Lower leg skin (tissue), 3 donors: ENCODE measurements around the gene OR10P1.

Experiments
- POLR2A ChIP-seq, 2 donors: fragments of 450-650 bp; IDR thresholded peaks; one replicate each; pipeline ENCODE4 v1.6.1; 2016 to 2017; ENCODE audit warnings: antibody characterized with exemption in 2 of 2, mild to moderate bottlenecking in 1 of 2, moderate library complexity in 1 of 2
- TF ChIP-seq, protein P1 (sequence below), 3 donors: fragments of 450-650 bp; IDR thresholded peaks; one replicate each; pipeline ENCODE4 v1.5.1; 2016; ENCODE audit warnings: antibody characterized with exemption in 3 of 3, mild to moderate bottlenecking in 3 of 3, moderate library complexity in 2 of 3

DNA sequence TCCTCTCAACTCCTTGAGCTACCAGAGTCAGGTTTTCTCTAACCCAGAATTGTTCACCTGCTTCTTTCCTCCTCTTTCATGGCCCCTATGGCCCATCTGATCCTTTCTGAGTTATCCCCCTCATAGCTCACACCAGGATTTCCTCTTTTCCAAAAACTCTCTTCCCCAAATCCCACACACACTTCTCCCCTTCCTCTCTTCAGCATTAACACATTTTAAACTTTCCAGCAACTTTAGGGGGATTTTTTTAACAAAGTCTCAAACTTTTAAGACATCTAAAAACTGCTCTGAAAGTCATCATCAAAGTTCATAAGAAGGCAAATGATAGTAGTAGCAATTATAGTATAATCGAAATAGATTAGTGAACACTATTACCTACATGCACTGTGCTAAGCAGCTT, 7.9 kb downstream of the OR10P1 start:
- TF ChIP-seq, protein P1, sequence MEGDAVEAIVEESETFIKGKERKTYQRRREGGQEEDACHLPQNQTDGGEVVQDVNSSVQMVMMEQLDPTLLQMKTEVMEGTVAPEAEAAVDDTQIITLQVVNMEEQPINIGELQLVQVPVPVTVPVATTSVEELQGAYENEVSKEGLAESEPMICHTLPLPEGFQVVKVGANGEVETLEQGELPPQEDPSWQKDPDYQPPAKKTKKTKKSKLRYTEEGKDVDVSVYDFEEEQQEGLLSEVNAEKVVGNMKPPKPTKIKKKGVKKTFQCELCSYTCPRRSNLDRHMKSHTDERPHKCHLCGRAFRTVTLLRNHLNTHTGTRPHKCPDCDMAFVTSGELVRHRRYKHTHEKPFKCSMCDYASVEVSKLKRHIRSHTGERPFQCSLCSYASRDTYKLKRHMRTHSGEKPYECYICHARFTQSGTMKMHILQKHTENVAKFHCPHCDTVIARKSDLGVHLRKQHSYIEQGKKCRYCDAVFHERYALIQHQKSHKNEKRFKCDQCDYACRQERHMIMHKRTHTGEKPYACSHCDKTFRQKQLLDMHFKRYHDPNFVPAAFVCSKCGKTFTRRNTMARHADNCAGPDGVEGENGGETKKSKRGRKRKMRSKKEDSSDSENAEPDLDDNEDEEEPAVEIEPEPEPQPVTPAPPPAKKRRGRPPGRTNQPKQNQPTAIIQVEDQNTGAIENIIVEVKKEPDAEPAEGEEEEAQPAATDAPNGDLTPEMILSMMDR (IDR thresholded peaks at IDR 0.05) = no peak
- no peak for TF ChIP-seq POLR2A (IDR thresholded peaks at IDR 0.05)
